ENCODE data around the gene TXLNA.

DNA sequence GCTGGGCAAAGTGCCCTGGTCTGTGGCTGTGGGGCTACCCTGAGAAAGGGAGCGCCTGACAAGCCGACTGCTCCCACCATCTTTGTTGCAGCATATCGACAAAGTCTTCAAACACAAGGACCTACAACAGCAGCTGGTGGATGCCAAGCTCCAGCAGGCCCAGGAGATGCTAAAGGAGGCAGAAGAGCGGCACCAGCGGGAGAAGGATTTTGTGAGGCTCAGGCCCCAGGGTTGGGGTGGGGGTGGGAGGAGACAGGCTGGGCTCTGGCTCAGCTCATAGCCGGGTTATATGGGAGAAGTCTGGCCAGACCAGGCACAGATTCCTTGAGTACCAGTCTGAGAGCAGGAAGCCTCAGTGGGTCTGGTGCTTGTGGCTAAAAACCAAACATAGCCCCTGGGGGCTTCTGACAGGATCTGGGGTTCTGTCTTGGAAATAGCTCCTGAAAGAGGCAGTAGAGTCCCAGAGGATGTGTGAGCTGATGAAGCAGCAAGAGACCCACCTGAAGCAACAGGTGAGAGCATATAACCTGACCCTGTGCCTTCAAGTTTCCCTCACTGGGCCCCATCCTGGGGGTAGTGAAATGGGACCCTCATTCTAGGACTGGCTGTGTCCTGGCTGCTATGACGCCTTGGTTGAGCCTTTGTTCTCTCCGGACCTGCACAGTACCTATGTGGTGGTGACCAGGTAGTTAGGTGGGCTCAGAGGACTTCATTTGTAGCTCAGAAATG is 12.9 kb downstream of the TXLNA start:
- TF ChIP-seq CTCF (IDR thresholded peaks at IDR 0.05; ENCODE audit: insufficient read depth, low read length, poor library complexity, severe bottlenecking) (no peak), EZH2phosphoT487 (conservative IDR thresholded peaks at IDR 0.05; ENCODE audit: low read length) (no peak)
